IMR-90 (cell line): ENCODE data around the gene NANOS1. TPM values are rescaled to one million over a fixed set of nuclear protein-coding genes. Genes with fewer than 3 reads are reported as not detected.

Experiments used
- ATAC-seq: fragments of 200-7000 bp; cut with Tn5 transposase; 2 replicates; pipeline ENCODE4 v1.9.1; 2020; ENCODE audit warnings: low read depth, mild to moderate bottlenecking, moderate library complexity
- BruUV-seq: library from RNA; stranded (reverse); fragments of 400-500 nt; replicated peaks from 2 replicates; lab custom pipeline; 2021; lab: Mats Ljungman, UMichigan
- CTCF ChIA-PET: fragments of 300-600 bp; formaldehyde crosslinking; extraction: SDS; loops from one replicate; lab custom pipeline; 2021; ENCODE audit warnings: antibody characterized with exemption; lab: Yijun Ruan, JAX
- POLR2A ChIA-PET: fragments of 300-600 bp; sonication (Branson Sonifier 250); formaldehyde crosslinking; loops from one replicate; lab custom pipeline; 2022; ENCODE audit warnings: antibody characterized with exemption; ENCODE audit not compliant: unreplicated experiment; lab: Charles Lee
- DNase-seq: peaks from one replicate; pipeline ENCODE4 v3.0.0; 2013
- H2AFZ ChIP-seq: replicated peaks from 2 replicates; pipeline ENCODE3; 2013; ENCODE audit warnings: low read length, mild to moderate bottlenecking; ENCODE audit not compliant: poor library complexity
- H2AK5ac ChIP-seq: 2 replicates; pipeline ENCODE4 v1.6.1; 2013; ENCODE audit warnings: low read depth, low read length, inconsistent platforms
- H2AK9ac ChIP-seq: replicated peaks from 2 replicates; pipeline ENCODE3; 2013; ENCODE audit warnings: mild to moderate bottlenecking, low read depth, low read length, moderate library complexity; ENCODE audit not compliant: poor library complexity
- H2BK120ac ChIP-seq: 2 replicates; pipeline ENCODE4 v1.6.1; 2013; ENCODE audit warnings: low read depth, low read length, inconsistent platforms
- H2BK15ac ChIP-seq: 3 replicates; pipeline ENCODE4 v1.6.1; 2013; ENCODE audit warnings: low read depth, low read length, inconsistent platforms
- H2BK20ac ChIP-seq: 2 replicates; pipeline ENCODE4 v1.6.1; 2013; ENCODE audit warnings: low read depth, mild to moderate bottlenecking, inconsistent platforms, low read length, moderate library complexity
- H2BK5ac ChIP-seq: 2 replicates; pipeline ENCODE4 v1.6.1; 2013; ENCODE audit warnings: mild to moderate bottlenecking, low read depth, low read length, inconsistent platforms; ENCODE audit not compliant: poor library complexity, severe bottlenecking
- H3K14ac ChIP-seq: replicated peaks from 2 replicates; pipeline ENCODE4 v1.6.1; 2013; ENCODE audit warnings: low read depth, low read length, inconsistent platforms
- H3K18ac ChIP-seq: 2 replicates; pipeline ENCODE4 v1.6.1; 2013; ENCODE audit warnings: low read depth, low read length, control low read depth
- H3K23ac ChIP-seq: 2 replicates; pipeline ENCODE4 v1.6.1; 2013; ENCODE audit warnings: low read depth, low read length, inconsistent platforms
- H3K27ac ChIP-seq: 2 replicates; pipeline ENCODE4 v1.5.1; 2013; ENCODE audit warnings: mild to moderate bottlenecking, control low read depth, low read length; ENCODE audit not compliant: insufficient read depth
- H3K27me3 ChIP-seq: 2 replicates; pipeline ENCODE4 v1.6.1; 2013; ENCODE audit warnings: low read length; ENCODE audit not compliant: control insufficient read depth, insufficient read depth
- H3K36me3 ChIP-seq: 2 replicates; pipeline ENCODE4 v1.6.1; 2013; ENCODE audit warnings: low read length, mixed read lengths; ENCODE audit not compliant: control insufficient read depth, insufficient read depth
- H3K4ac ChIP-seq: 2 replicates; pipeline ENCODE4 v1.6.1; 2013; ENCODE audit warnings: low read depth, low read length, inconsistent platforms
- H3K4me1 ChIP-seq: 2 replicates; pipeline ENCODE4 v1.6.1; 2013; ENCODE audit warnings: low read length, mixed read lengths; ENCODE audit not compliant: control insufficient read depth, insufficient read depth
- H3K4me2 ChIP-seq: 2 replicates; pipeline ENCODE4 v1.6.1; 2013; ENCODE audit warnings: low read depth, mild to moderate bottlenecking, control low read depth, low read length, moderate library complexity
- H3K4me3 ChIP-seq: 2 replicates; pipeline ENCODE4 v1.5.1; 2013; ENCODE audit warnings: low read depth, mild to moderate bottlenecking, control low read depth, low read length, moderate library complexity; ENCODE audit not compliant: insufficient read depth
- H3K56ac ChIP-seq: 2 replicates; pipeline ENCODE4 v1.6.1; 2013; ENCODE audit warnings: low read length, inconsistent platforms; ENCODE audit not compliant: insufficient read depth; ENCODE audit errors: extremely low read depth
- H3K79me1 ChIP-seq, 2 experiments: 2 replicates each; pipeline ENCODE4 v1.6.1; 2013; ENCODE audit warnings: low read length in 2 of 2, inconsistent platforms in 1 of 2, low read depth in 1 of 2
- H3K9ac ChIP-seq: 2 replicates; pipeline ENCODE4 v1.6.1; 2013; ENCODE audit warnings: low read depth, low read length, control low read depth
- H3K9me1 ChIP-seq: 2 replicates; pipeline ENCODE4 v1.6.1; 2013; ENCODE audit warnings: low read length, inconsistent platforms; ENCODE audit not compliant: insufficient read depth
- H3K9me3 ChIP-seq: 2 replicates; pipeline ENCODE4 v1.6.1; 2013; ENCODE audit warnings: low read length; ENCODE audit not compliant: control insufficient read depth, insufficient read depth
- H4K20me1 ChIP-seq: 2 replicates; pipeline ENCODE4 v1.6.1; 2013; ENCODE audit warnings: low read length, inconsistent platforms; ENCODE audit not compliant: insufficient read depth
- H4K5ac ChIP-seq: 2 replicates; pipeline ENCODE4 v1.6.1; 2013; ENCODE audit warnings: mild to moderate bottlenecking, low read depth, low read length, control low read depth
- H4K8ac ChIP-seq, 2 experiments: 2 replicates each; pipeline ENCODE4 v1.6.1; 2013; ENCODE audit warnings: low read depth in 2 of 2, low read length in 2 of 2, control low read depth in 1 of 2, inconsistent platforms in 1 of 2
- H4K91ac ChIP-seq: 2 replicates; pipeline ENCODE4 v1.6.1; 2013; ENCODE audit warnings: low read depth, low read length, inconsistent platforms; ENCODE audit not compliant: insufficient read depth
- BHLHE40 ChIP-seq: fragments of 150-350 bp; IDR thresholded peaks from 2 replicates; pipeline ENCODE4 v1.6.1; 2016; ENCODE audit warnings: mild to moderate bottlenecking, low read depth, low read length
- CHD1 ChIP-seq: IDR thresholded peaks from 2 replicates; pipeline ENCODE4 v1.6.1; 2012; ENCODE audit warnings: low read depth, low read length, improper control_type of control experiment
- ELK1 ChIP-seq: fragments of 150-350 bp; IDR thresholded peaks from 2 replicates; pipeline ENCODE4 v1.6.1; 2016; ENCODE audit warnings: low read depth, mild to moderate bottlenecking, low read length, moderate library complexity, borderline replicate concordance
- FOS ChIP-seq: fragments of 150-350 bp; IDR thresholded peaks from 2 replicates; pipeline ENCODE4 v1.6.1; 2016; ENCODE audit warnings: low read depth, low read length
- MXI1 ChIP-seq: IDR thresholded peaks from 2 replicates; pipeline ENCODE4 v1.6.1; 2012; ENCODE audit warnings: low read depth, mild to moderate bottlenecking, low read length, moderate library complexity, borderline replicate concordance
- NFE2L2 ChIP-seq: fragments of 150-350 bp; IDR thresholded peaks from 2 replicates; pipeline ENCODE4 v1.6.1; 2016; ENCODE audit warnings: low read depth, mild to moderate bottlenecking, low read length
- POLR2A ChIP-seq: IDR thresholded peaks from 2 replicates; pipeline ENCODE4 v1.6.1; 2012; ENCODE audit warnings: mild to moderate bottlenecking, low read depth, low read length
- WGBS, 2 experiments: methylation state at CpG; one replicate each; pipeline versions ENCODE4 v1.1.5 to v1.1.7; 2013; ENCODE audit warnings: missing lambda C conversion rate in 2 of 2; ENCODE audit not compliant: insufficient read length in 1 of 2; ENCODE audit errors: extremely low coverage in 2 of 2; 5-methylcytosine and 5-hydroxymethylcytosine counted together
- dilution Hi-C: fragments of 300-500 bp; cut with HindIII; formaldehyde crosslinking; loops from one replicate; pipeline ENCODE4 v1.14.3; 2018; ENCODE audit warnings: low sequenced_read_pairs; ENCODE audit not compliant: unreplicated experiment
- in situ Hi-C: fragments of 300-500 bp; cut with MboI; formaldehyde crosslinking; loops from 3 replicates; pipeline ENCODE4 v1.14.3; 2019; ENCODE audit warnings: low sequenced_read_pairs, inconsistent platforms, mixed read lengths
- intact Hi-C: fragments of 100-400 bp; cut with micrococcal nuclease; formaldehyde crosslinking; loops from 2 replicates; pipeline ENCODE4 v1.10.0; 2022
- polyA plus RNA-seq, 3 experiments: library from polyadenylated mRNA; depleted of rRNA; stranded (reverse); fragments of >200 nt; gene quantifications; 2 replicates each; pipeline ENCODE4 v1.2.3, GENCODE V29; 2012; ENCODE audit warnings: low replicate concordance in 1 of 3
- total RNA-seq: library from RNA; depleted of rRNA; stranded (reverse); fragments of >200 nt; gene quantifications from 2 replicates; pipeline ENCODE4 v1.2.3, GENCODE V29; 2012
- TF ChIP-seq, protein P1 (sequence below): conservative IDR thresholded peaks from 2 replicates; pipeline ENCODE4 v1.5.1; 2012; ENCODE audit warnings: mild to moderate bottlenecking, low read depth, low read length, improper control_type of control experiment

NANOS1 gene
- total and polyA plus RNA-seq, 2 of the 4 experiments (the other 2 are of a cell fraction) = under 0.01 to 0.12 TPM

- H3K14ac ChIP-seq = no peak overlapping the region
- H2BK15ac ChIP-seq = no peak overlapping the region
- H2BK120ac ChIP-seq = no peak overlapping the region
- DNase-seq (peak; percentile 47), ATAC-seq (peak; percentile 9)
- peak overlapping the region; percentile 78 for H3K4me2 ChIP-seq
- no peak overlapping the region for H3K18ac ChIP-seq
- H3K36me3 ChIP-seq = peaks cover 7% of the 10 kb centered on the region
- no peaks in the 10 kb centered on the region for H3K27me3 ChIP-seq
- no peak overlapping the region for H4K91ac ChIP-seq
- no peaks in the 10 kb centered on the region; the same call in 1 of the 2 replicates for H3K9me1 ChIP-seq
- H3K9me3 ChIP-seq = no peaks in the 10 kb centered on the region
- H4K5ac ChIP-seq = no peak overlapping the region
- ChIA-PET CTCF (interaction anchor here (0.7 kb wide), 1 partner anchor 181 kb away, joined by 3 read pairs; no protein-coding TSS in a partner anchor), POLR2A (no interaction called here)
- no peak overlapping the region for H3K27ac ChIP-seq
- peak overlapping the region; percentile 73 for H2AFZ ChIP-seq
- H3K23ac ChIP-seq = peak overlapping the region; percentile 85; the same call in 1 of the 2 replicates
- peak overlapping the region; percentile 60 for H3K4me3 ChIP-seq
- H3K4ac ChIP-seq = no peak overlapping the region
- peak overlapping the region; percentile 59 for H2AK9ac ChIP-seq
- in situ Hi-C loops = no loop called here
- 3% methylated on average over 32 of the region's 65 CpGs; no CpG with 5 or more reads in 1 of the 2 experiments for WGBS, 2 experiments
- no peak overlapping the region for H2BK5ac ChIP-seq
- H2BK20ac ChIP-seq = no peak overlapping the region
- BruUV-seq = no TSS peak
- intact Hi-C loops = loop anchor here (5.0 kb wide), 1 partner anchor 278 kb away; the partner anchor contains the start of gene CACUL1
- H3K9ac ChIP-seq = no peak overlapping the region
- H3K79me1 ChIP-seq = peaks cover 10 to 18% of the 10 kb centered on the region in 2 experiments
- H2AK5ac ChIP-seq = no peak overlapping the region
- H3K56ac ChIP-seq = no peak overlapping the region
- peaks cover 4% of the 10 kb centered on the region for H3K4me1 ChIP-seq
- TF ChIP-seq POLR2A (no peak), ELK1 (no peak), FOS (no peak), NFE2L2 (no peak), BHLHE40 (peak; percentile 11; the same call in 1 of the 2 replicates), CHD1 (no peak), MXI1 (0 out of 2 replicates have a peak, but pooled peaks have one; percentile 18)
- TF ChIP-seq, protein P1, sequence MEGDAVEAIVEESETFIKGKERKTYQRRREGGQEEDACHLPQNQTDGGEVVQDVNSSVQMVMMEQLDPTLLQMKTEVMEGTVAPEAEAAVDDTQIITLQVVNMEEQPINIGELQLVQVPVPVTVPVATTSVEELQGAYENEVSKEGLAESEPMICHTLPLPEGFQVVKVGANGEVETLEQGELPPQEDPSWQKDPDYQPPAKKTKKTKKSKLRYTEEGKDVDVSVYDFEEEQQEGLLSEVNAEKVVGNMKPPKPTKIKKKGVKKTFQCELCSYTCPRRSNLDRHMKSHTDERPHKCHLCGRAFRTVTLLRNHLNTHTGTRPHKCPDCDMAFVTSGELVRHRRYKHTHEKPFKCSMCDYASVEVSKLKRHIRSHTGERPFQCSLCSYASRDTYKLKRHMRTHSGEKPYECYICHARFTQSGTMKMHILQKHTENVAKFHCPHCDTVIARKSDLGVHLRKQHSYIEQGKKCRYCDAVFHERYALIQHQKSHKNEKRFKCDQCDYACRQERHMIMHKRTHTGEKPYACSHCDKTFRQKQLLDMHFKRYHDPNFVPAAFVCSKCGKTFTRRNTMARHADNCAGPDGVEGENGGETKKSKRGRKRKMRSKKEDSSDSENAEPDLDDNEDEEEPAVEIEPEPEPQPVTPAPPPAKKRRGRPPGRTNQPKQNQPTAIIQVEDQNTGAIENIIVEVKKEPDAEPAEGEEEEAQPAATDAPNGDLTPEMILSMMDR = no peak
- H4K20me1 ChIP-seq = peaks cover 44% of the 10 kb centered on the region
- dilution Hi-C loops = no loop called here
- H4K8ac ChIP-seq = no peak overlapping the region
Measured at GRCh38 chr10:119030421-119031250, 1.1 kb downstream of the NANOS1 start.
